GM19238 (cell line): ENCODE data around the gene ZNF777.
"Not testable (repeated sequence)": the region's sequence is repeated elsewhere in the genome, so short reads cannot be mapped to it uniquely, and the experiment has no call there.

Experiments used
- DNase-seq: peaks from one replicate; pipeline ENCODE4 v3.0.0; 2011; ENCODE audit warnings: low spot score; ENCODE audit not compliant: insufficient read length

Gene ZNF777

GRCh38 chr7:149460493-149461277, at the start of gene ZNF777:
Gene ZNF777 (minus strand): TSS chr7:149461062. CDS start chr7:149456022, 5,040 bp downstream.
- DNase-seq = peak; percentile 94

DNA sequence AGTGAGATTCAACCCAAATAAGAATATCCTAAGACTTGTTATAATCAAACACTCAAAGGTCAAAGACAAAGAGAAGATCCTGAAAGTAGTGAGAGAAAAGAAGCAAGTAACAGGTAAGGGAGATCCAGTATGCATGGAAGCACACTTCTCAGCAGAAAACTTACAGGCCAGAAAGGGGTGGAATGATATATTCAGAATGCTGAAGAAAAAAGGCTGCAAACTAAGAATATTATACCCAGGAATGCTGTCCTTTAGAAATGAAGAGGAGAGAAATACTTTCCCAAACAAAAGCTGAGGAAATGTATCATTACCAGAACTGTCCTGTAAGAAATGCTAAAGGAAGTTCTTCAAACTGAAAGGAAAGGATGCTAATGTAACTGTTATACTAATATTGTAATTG, 49.4 kb upstream of the ZNF777 start:
- no peak for DNase-seq

DNA sequence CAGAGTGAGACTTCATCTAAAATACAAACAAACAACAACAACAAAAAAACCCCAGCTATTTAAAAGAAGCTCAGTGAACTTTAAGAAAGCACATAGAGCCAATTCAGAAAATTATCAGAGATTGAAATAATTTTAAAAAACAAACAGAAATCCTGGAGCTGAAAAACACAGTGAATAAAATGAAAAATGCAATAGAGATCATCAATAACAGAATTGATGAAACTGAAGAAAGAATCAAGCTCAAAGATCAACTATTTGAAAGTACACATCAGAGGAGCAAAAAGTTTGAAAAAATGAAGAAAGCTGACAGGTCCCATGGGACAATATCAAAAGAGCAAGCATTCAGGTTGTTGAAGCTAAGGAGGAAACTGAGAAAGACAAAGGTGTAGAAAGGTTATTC, 48.9 kb upstream of the ZNF777 start:
- no peak for DNase-seq

- no peak for DNase-seq
Measured at GRCh38 chr7:149505551-149505950, 44.7 kb upstream of the ZNF777 start.

GRCh38 chr7:149501651-149502050, 40.8 kb upstream of the ZNF777 start:
- no peak for DNase-seq

DNA sequence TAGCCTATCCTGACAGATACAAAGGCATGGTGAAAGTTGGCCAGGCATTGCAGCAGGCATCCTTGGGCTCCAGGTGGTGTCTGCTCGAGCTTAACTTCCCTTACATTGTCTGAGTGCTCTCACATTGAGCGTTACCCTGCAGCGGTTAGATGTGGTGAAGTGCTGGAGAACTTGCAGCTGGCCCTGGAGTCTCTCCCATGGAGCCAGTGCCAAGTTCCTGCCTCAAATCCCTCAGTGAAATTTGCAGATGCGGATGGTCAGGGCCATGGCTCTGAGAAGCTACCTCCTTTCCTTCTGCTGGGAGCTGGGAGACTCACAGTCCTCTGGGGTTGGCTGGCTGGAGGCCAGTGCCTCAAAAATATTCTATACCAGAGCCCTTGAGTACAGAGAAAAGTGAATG, 40.0 kb upstream of the ZNF777 start:
- DNase-seq = no peak

DNA sequence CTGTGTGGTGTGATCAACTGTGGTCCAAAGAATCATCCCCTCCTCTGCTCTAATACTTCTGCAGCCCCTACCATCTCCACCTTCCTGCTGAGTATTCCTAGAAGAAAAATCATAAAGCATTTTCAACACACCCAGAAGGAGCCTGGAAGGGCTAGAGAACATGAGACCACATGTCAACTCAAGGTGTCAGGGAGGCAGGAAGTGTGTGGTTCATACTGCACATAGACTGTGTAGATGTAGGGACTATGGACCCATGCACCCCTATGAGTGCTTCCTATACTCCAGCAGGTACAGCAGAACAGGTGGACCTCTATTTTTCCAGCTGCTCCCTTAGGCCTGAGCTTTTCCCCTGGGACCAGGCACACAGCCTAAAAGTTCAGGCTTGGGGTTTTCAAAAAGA, 39.3 kb upstream of the ZNF777 start:
- DNase-seq = no peak

DNA sequence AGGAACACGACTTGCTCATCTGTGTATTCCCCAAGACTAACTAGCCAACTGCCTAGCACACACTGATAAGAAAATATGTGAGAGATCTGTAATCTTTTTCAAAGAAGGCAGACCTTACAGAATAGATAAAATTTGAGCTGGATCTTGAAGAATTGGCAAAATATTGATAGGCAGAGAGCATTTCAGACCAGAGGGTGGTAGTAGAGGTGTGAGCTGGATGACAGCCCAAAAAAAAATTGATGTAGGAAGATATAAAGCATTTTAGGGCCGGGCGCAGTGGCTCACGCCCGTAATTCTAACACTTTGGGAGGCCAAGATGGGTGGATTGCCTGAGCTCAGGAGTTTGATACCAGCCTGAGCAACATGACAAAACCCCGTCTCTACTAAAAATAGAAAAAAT, 37.9 kb upstream of the ZNF777 start:
- DNase-seq = no peak

GRCh38 chr7:149497467-149498261, 36.8 kb upstream of the ZNF777 start, which contains the start of gene ZNF746:
Gene ZNF746 (minus strand): TSS chr7:149497809. CDS start chr7:149497536, 273 bp downstream.
- DNase-seq = peak; percentile 91

- DNase-seq = peak; percentile 45
Measured at GRCh38 chr7:149496642-149497391, 36.0 kb upstream of the ZNF777 start.

- DNase-seq = no peak
Measured at GRCh38 chr7:149495785-149496641, 35.2 kb upstream of the ZNF777 start.

GRCh38 chr7:149494738-149495368, 34.0 kb upstream of the ZNF777 start:
- DNase-seq = no peak

GRCh38 chr7:149493975-149494374, 33.1 kb upstream of the ZNF777 start:
- not testable (repeated sequence) for DNase-seq

GRCh38 chr7:149493366-149493765, 32.5 kb upstream of the ZNF777 start:
- DNase-seq = no peak

DNA sequence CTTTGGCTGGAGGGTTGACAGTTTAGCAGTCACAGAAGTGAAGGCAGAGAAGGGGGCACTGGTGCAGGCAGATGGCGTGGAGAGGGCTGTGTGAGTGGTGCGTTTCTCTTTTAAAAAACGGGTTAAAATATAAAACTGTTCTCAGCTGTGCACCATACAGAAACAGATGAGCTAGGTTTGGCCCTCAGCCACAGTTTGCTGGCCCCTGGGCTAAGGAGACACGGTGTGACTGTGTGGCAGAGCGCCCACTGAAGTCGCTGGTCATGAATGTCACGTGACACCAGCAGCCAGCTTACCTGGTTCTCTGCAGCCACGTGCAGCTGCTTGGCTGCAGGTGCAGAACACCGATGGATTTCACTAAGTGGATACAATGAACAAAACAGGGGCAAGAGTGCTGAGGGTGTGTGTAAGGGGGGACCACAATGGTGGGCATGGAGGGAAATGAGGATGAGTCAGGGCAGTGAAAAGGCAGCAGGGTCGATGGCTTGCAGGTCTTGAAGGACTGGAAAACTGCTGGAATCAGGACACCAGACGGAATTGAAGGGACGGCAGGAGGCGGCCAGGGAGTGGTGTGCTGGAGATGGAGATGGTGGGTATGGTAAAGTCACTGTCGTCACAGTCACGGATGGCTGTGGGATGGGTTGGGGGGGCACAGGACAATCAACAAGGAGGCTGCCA, 29.4 kb upstream of the ZNF777 start:
- DNase-seq = no peak

GRCh38 chr7:149489391-149490024, 28.6 kb upstream of the ZNF777 start:
- DNase-seq = no peak

DNA sequence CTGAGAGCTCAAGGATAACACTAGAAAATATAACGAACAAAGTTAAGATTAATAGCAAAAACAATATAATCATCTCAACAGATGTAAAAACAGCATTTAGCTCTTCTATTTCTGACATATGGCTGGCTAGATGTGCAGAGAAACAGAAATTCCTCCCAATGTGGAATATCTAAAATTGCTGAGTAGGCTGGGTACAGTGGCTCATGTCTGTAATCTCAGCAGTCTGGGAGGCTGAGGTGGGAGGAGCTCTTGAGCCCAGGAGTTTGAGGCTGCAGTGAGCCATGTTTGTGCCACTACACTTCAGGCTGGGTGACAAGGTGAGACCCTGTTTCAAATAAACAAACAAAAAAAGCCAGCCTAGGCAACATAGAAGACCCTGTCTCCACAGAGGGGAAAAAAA, 18.7 kb upstream of the ZNF777 start:
- no peak for DNase-seq

DNA sequence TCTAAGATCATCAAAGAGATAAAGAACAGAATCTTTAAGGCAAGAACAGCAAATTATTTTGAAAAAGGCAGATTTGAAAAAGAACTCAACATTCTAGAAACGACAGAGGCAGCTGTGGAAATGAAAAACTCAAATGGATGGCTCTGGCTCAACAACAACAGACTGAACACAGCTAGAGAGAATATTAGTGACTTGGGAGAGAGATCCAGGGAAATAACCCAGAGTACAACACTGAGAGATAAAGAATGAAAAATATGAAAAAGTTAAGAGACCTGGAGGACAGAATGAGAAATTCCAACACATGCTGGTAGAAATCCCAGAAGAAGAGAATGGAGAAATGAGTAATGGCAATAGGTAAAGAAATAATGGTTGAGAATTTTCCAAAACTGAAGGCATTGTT, 17.9 kb upstream of the ZNF777 start:
- no peak for DNase-seq
